H1 (cell line): Measurements from ENCODE around the gene CPTP. TPM values are rescaled to one million over a fixed set of nuclear protein-coding genes. Genes with fewer than 3 reads are reported as not detected.

Source experiments
- CTCF ChIA-PET: fragments of 300-600 bp; sonication (Branson Sonifier 250); formaldehyde crosslinking; loops from one replicate; lab custom pipeline; 2021; ENCODE audit not compliant: partially characterized antibody; lab: Charles Lee
- POLR2A ChIA-PET: fragments of 300-600 bp; sonication (Branson Sonifier 250); formaldehyde crosslinking; loops from one replicate; lab custom pipeline; 2021; ENCODE audit warnings: inconsistent platforms; ENCODE audit not compliant: partially characterized antibody; lab: Charles Lee
- DNase-seq, 2 experiments: peaks; one replicate each; pipeline versions ENCODE4 v3.0.0 to v3.0.0-alpha.2; 2010 to 2022; ENCODE audit warnings: low spot score in 2 of 2, low read depth in 1 of 2, mixed read lengths in 1 of 2
- FAIRE-seq: peaks from 2 replicates; lab custom pipeline; 2011; peaks lifted over from hg19 to GRCh38; lab: Jason Lieb, UNC
- H2AFZ ChIP-seq: 2 replicates; pipeline ENCODE4 v1.8.1; 2012; ENCODE audit warnings: low read length, inconsistent platforms
- H2AK5ac ChIP-seq: 2 replicates; pipeline ENCODE4 v1.6.1; 2013; ENCODE audit warnings: low read depth, low read length
- H2BK120ac ChIP-seq: replicated peaks from 2 replicates; pipeline ENCODE3; 2013; ENCODE audit warnings: low read depth, low read length, inconsistent platforms
- H2BK12ac ChIP-seq: 2 replicates; pipeline ENCODE4 v1.6.1; 2013; ENCODE audit warnings: low read depth, low read length
- H2BK15ac ChIP-seq: 2 replicates; pipeline ENCODE4 v1.6.1; 2013; ENCODE audit warnings: low read length
- H2BK20ac ChIP-seq: 2 replicates; pipeline ENCODE4 v1.6.1; 2013; ENCODE audit warnings: low read length
- H2BK5ac ChIP-seq: 2 replicates; pipeline ENCODE4 v1.6.1; 2013; ENCODE audit warnings: low read depth, low read length
- H3K14ac ChIP-seq: 2 replicates; pipeline ENCODE4 v1.6.1; 2013; ENCODE audit warnings: inconsistent platforms; ENCODE audit not compliant: insufficient read length
- H3K18ac ChIP-seq: 2 replicates; pipeline ENCODE4 v1.6.1; 2013; ENCODE audit warnings: low read length; ENCODE audit errors: extremely low read depth
- H3K23ac ChIP-seq: 2 replicates; pipeline ENCODE4 v1.6.1; 2013; ENCODE audit warnings: inconsistent platforms; ENCODE audit not compliant: insufficient read length
- H3K23me2 ChIP-seq: 2 replicates; pipeline ENCODE4 v1.6.1; 2013; ENCODE audit warnings: low read depth, low read length
- H3K27ac ChIP-seq: 2 replicates; pipeline ENCODE4 v1.6.1; 2011; ENCODE audit warnings: low read depth, low read length, inconsistent platforms
- H3K27me3 ChIP-seq, 4 experiments: replicated peaks in 1 of 4; 1 replicate in 1 of 4; 2 replicates in 3 of 4; pipeline versions ENCODE4 v1.6.1 to v1.8.1; 2011 to 2013; ENCODE audit warnings: low read length in 3 of 4, mild to moderate bottlenecking in 3 of 4, inconsistent platforms in 2 of 4, mixed read lengths in 2 of 4, moderate library complexity in 1 of 4; ENCODE audit not compliant: control insufficient read depth in 3 of 4, insufficient read depth in 3 of 4; ENCODE audit errors: extremely low read depth in 1 of 4
- H3K36me3 ChIP-seq, 4 experiments: 2 replicates each; pipeline versions ENCODE4 v1.6.1 to v1.8.1; 2011 to 2013; ENCODE audit warnings: mild to moderate bottlenecking in 4 of 4, low read length in 3 of 4, moderate library complexity in 2 of 4, control low read depth in 1 of 4, inconsistent platforms in 1 of 4; ENCODE audit not compliant: insufficient read depth in 4 of 4, control insufficient read depth in 2 of 4
- H3K4ac ChIP-seq: replicated peaks from 2 replicates; pipeline ENCODE3; 2013; ENCODE audit warnings: low read length, low read depth, mixed read lengths, inconsistent platforms; ENCODE audit not compliant: insufficient read length
- H3K4me1 ChIP-seq, 4 experiments: replicated peaks in 1 of 4; 1 replicate in 1 of 4; 2 replicates in 3 of 4; pipeline versions ENCODE4 v1.6.1 to v1.8.1; 2011 to 2013; ENCODE audit warnings: low read length in 3 of 4, inconsistent platforms in 2 of 4, mixed read lengths in 1 of 4; ENCODE audit not compliant: insufficient read depth in 4 of 4, control insufficient read depth in 3 of 4
- H3K4me2 ChIP-seq, 2 experiments: 2 replicates each; pipeline versions ENCODE4 v1.6.1 to v1.8.1; 2011 to 2013; ENCODE audit warnings: low read depth in 2 of 2, low read length in 2 of 2, control low read depth in 1 of 2, inconsistent platforms in 1 of 2, mild to moderate bottlenecking in 1 of 2; ENCODE audit not compliant: insufficient read depth in 1 of 2
- H3K4me3 ChIP-seq, 4 experiments: fragments of 200-600, 300-600 bp in 1 of 4; sonication (generic), shearing (Covaris generic), sonication (Bioruptor Twin) in 1 of 4; 2 replicates each; pipeline versions ENCODE4 v1.5.1 to v1.8.1; 2011 to 2016; ENCODE audit warnings: low read length in 4 of 4, low read depth in 3 of 4, control low read depth in 2 of 4, inconsistent platforms in 2 of 4, mild to moderate bottlenecking in 2 of 4, mixed read lengths in 1 of 4, moderate library complexity in 1 of 4; ENCODE audit not compliant: insufficient read depth in 2 of 4; ENCODE audit errors: extremely low read depth in 1 of 4
- H3K56ac ChIP-seq: replicated peaks from 2 replicates; pipeline ENCODE3; 2013; ENCODE audit warnings: low read depth, mild to moderate bottlenecking, mixed read lengths, low read length, inconsistent platforms; ENCODE audit not compliant: insufficient read length
- H3K79me1 ChIP-seq: 2 replicates; pipeline ENCODE4 v1.6.1; 2013; ENCODE audit warnings: low read depth, low read length, control low read depth
- H3K79me2 ChIP-seq, 2 experiments: 2 replicates each; pipeline versions ENCODE4 v1.6.1 to v1.8.1; 2012 to 2013; ENCODE audit warnings: low read length in 2 of 2, mild to moderate bottlenecking in 2 of 2, inconsistent platforms in 1 of 2; ENCODE audit not compliant: insufficient read depth in 2 of 2, control insufficient read depth in 1 of 2
- H3K9ac ChIP-seq, 4 experiments: replicated peaks in 1 of 4; 1 replicate in 1 of 4; 2 replicates in 3 of 4; pipeline versions ENCODE4 v1.6.1 to v1.8.1; 2011 to 2013; ENCODE audit warnings: low read depth in 3 of 4, low read length in 3 of 4, control low read depth in 2 of 4, mild to moderate bottlenecking in 2 of 4, moderate library complexity in 2 of 4, inconsistent platforms in 1 of 4; ENCODE audit errors: extremely low read depth in 1 of 4
- H3K9me3 ChIP-seq, 2 experiments: 2 replicates each; pipeline versions ENCODE4 v1.6.1 to v1.8.1; 2012 to 2013; ENCODE audit warnings: mild to moderate bottlenecking in 2 of 2, moderate library complexity in 2 of 2, control low read depth in 1 of 2, inconsistent platforms in 1 of 2, low read depth in 1 of 2, low read length in 1 of 2, mixed read lengths in 1 of 2; ENCODE audit not compliant: insufficient read depth in 2 of 2
- H4K20me1 ChIP-seq, 2 experiments: replicated peaks in 1 of 2; 2 replicates each; pipeline versions ENCODE3 to v1.8.1; 2011 to 2013; ENCODE audit warnings: inconsistent platforms in 2 of 2, low read length in 2 of 2, mild to moderate bottlenecking in 1 of 2; ENCODE audit not compliant: insufficient read depth in 2 of 2, control insufficient read depth in 1 of 2
- H4K5ac ChIP-seq: 2 replicates; pipeline ENCODE4 v1.6.1; 2013; ENCODE audit warnings: low read length, low read depth, mixed read lengths, inconsistent platforms; ENCODE audit not compliant: insufficient read length
- H4K8ac ChIP-seq: 2 replicates; pipeline ENCODE4 v1.8.0; 2013; ENCODE audit warnings: mild to moderate bottlenecking, moderate library complexity, low read length, inconsistent platforms; ENCODE audit not compliant: insufficient read depth; ENCODE audit errors: extremely low read depth
- H4K91ac ChIP-seq: replicated peaks from 2 replicates; pipeline ENCODE3; 2013; ENCODE audit warnings: low read length, mixed read lengths, inconsistent platforms; ENCODE audit not compliant: insufficient read length
- CBX5 ChIP-seq: fragments of 300-800, 300-1000 bp; sonication (generic); IDR thresholded peaks from 2 replicates; pipeline ENCODE4 v1.7.1; 2016; ENCODE audit warnings: antibody characterized with exemption, low read length, low read depth
- CEBPB ChIP-seq: IDR thresholded peaks from 2 replicates; pipeline ENCODE4 v1.6.1; 2012; ENCODE audit warnings: low read depth, low read length
- EGR1 ChIP-seq: IDR thresholded peaks from 2 replicates; pipeline ENCODE4 v1.6.1; 2011; ENCODE audit warnings: low read depth, low read length, borderline replicate concordance
- EZH2 ChIP-seq: fragments of 200-600 bp; sonication (generic); IDR thresholded peaks from 2 replicates; pipeline ENCODE4 v1.7.1; 2012; ENCODE audit warnings: low read depth, mild to moderate bottlenecking, moderate library complexity, low read length, inconsistent platforms; ENCODE audit not compliant: severe bottlenecking
- FOSL1 ChIP-seq: IDR thresholded peaks from 2 replicates; pipeline ENCODE4 v1.6.1; 2011; ENCODE audit warnings: mild to moderate bottlenecking, low read depth, low read length, moderate library complexity; ENCODE audit not compliant: insufficient read depth
- JUND ChIP-seq: IDR thresholded peaks from 2 replicates; pipeline ENCODE4 v1.6.1; 2011; ENCODE audit warnings: mild to moderate bottlenecking, improper control_type of control experiment, low read length
- KDM4A ChIP-seq: IDR thresholded peaks from one replicate; pipeline ENCODE4 v1.7.1; 2012; ENCODE audit warnings: low read depth, mild to moderate bottlenecking, moderate library complexity, low read length, inconsistent platforms; ENCODE audit not compliant: severe bottlenecking
- KDM5A ChIP-seq: fragments of 200-600 bp; IDR thresholded peaks from 2 replicates; pipeline ENCODE4 v1.7.1; 2012; ENCODE audit warnings: mild to moderate bottlenecking, low read length, inconsistent platforms, mixed read lengths
- MAFK ChIP-seq: IDR thresholded peaks from 2 replicates; pipeline ENCODE4 v1.6.1; 2012; ENCODE audit warnings: low read depth, mild to moderate bottlenecking, improper control_type of control experiment, low read length
- PHF8 ChIP-seq: fragments of 200-600 bp; sonication (generic); conservative IDR thresholded peaks from 2 replicates; pipeline ENCODE4 v1.7.1; 2012; ENCODE audit warnings: low read depth, mild to moderate bottlenecking, inconsistent platforms, low read length, moderate library complexity
- RNF2 ChIP-seq: fragments of 200-900, 300-1000 bp; sonication (generic); IDR thresholded peaks from 2 replicates; pipeline ENCODE4 v1.7.1; 2016; ENCODE audit warnings: borderline replicate concordance, low read depth, mild to moderate bottlenecking, antibody characterized with exemption, low read length; ENCODE audit not compliant: poor library complexity, severe bottlenecking; ENCODE audit errors: missing control alignments
- SP4 ChIP-seq: IDR thresholded peaks from 2 replicates; pipeline ENCODE4 v1.6.1; 2012; ENCODE audit warnings: low read length, inconsistent platforms
- YY1 ChIP-seq: IDR thresholded peaks from 2 replicates; pipeline ENCODE4 v1.6.1; 2011; ENCODE audit warnings: low read depth, mild to moderate bottlenecking, low read length
- WGBS, 2 experiments: shearing (Covaris generic) in 1 of 2; methylation state at CpG; one replicate each; pipeline versions ENCODE4 v1.1.6 to v1.1.7; 2013 to 2015; ENCODE audit warnings: low lambda C conversion rate in 2 of 2, mixed read lengths in 2 of 2, inconsistent platforms in 1 of 2, low coverage in 1 of 2, missing lambda C conversion rate in 1 of 2; ENCODE audit not compliant: insufficient replicate concordance in 2 of 2, insufficient coverage in 1 of 2, insufficient read length in 1 of 2; ENCODE audit errors: extremely low coverage in 1 of 2, missing lambda C conversion rate in 1 of 2; 5-methylcytosine and 5-hydroxymethylcytosine counted together
- polyA plus RNA-seq, 7 experiments: library from polyadenylated mRNA; depleted of rRNA in 3 of 7; stranded (reverse) in 5 of 7; unstranded in 2 of 7; fragments of >200 nt in 5 of 7; fragments of 200-250 nt in 2 of 7; gene quantifications; 1 replicate in 5 of 7; 2 replicates in 1 of 7; 4 replicates in 1 of 7; pipeline versions ENCODE4 v1.2.1 to v1.2.3, GENCODE V29; 2011 to 2013; ENCODE audit warnings: missing spikeins in 2 of 7, mixed read lengths in 2 of 7
- total RNA-seq: library from RNA; stranded (reverse); fragmentation: NEBNext Ultra II Directional; extraction: Animal tissue kit (Norgen Biotek cat#: 25700); gene quantifications from 2 replicates; pipeline ENCODE4 v1.2.1, GENCODE V29; 2021

Gene CPTP
- total and polyA plus RNA-seq, 2 of the 8 experiments (the other 6 are each of a cell fraction or from before 2014, with no cell fraction given): 8.1 to 10.6 TPM

DNA sequence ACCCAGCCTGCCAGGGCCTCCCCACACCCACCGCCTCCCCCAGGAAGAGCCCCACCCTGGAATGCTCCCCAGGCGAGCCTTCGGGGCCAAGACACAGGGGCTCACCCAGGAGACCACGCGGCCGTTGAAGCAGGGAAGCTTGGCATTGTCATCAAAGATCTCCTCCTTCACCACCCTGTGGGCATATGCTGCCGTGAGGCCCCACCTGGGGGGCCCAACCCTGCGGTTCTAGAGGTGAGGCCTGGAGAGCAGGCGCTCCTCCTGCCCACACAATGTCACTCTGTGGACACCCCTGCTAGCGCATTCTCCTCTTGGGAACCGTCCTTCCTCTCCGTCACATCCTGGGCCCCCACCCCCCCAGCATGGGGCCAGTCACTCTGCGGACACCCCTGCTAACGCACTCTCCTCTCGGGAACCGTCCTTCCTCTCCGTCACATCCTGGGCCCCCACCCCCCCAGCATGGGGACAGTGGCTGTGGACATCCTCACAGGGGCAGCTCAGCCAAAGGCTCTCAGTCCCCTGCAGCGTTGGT, 18.0 kb downstream of the CPTP start:
- DNase-seq (no peak), FAIRE-seq (no peak)
- Histone ChIP-seq H2BK5ac (no peak overlapping the region), H3K9ac (no peak overlapping the region), H3K4ac (no peak overlapping the region), H3K9me3 (peaks cover 0 to 5% of the 10 kb centered on the region in 2 experiments; a peak in 1 of 4 replicates), H3K18ac (no peak overlapping the region), H3K79me2 (peaks cover 0 to 23% of the 10 kb centered on the region in 2 experiments; a peak in 3 of 4 replicates), H2BK12ac (no peak overlapping the region), H2AK5ac (no peak overlapping the region), H2BK120ac (no peak overlapping the region), H2AFZ (no peak overlapping the region), H3K27me3 (no peaks in the 10 kb centered on the region; a peak in 1 of 7 replicates), H3K36me3 (peaks cover 2 to 35% (median 15%) of the 10 kb centered on the region in 4 experiments; a peak in 7 of 8 replicates), H2BK15ac (no peak overlapping the region), H3K4me3 (no peak overlapping the region), H3K4me2 (no peak overlapping the region), H3K23ac (no peak overlapping the region), H3K4me1 (peaks cover 0 to 7% (median 4%) of the 10 kb centered on the region in 4 experiments; a peak in 3 of 7 replicates), H3K56ac (no peak overlapping the region), H3K23me2 (peaks cover 1% of the 10 kb centered on the region; the same call in 1 of the 2 replicates), H4K8ac (no peak overlapping the region), H3K27ac (no peak overlapping the region), H3K79me1 (peaks cover 27% of the 10 kb centered on the region), H4K20me1 (peaks cover 20 to 46% of the 10 kb centered on the region in 2 experiments), H3K14ac (no peak overlapping the region), H4K5ac (no peak overlapping the region), H4K91ac (no peak overlapping the region), H2BK20ac (no peak overlapping the region)
- TF ChIP-seq MAFK (no peak), FOSL1 (no peak), KDM5A (no peak), EGR1 (no peak), CEBPB (no peak), JUND (no peak), PHF8 (no peak), EZH2 (no peak), CBX5 (no peak), YY1 (no peak), KDM4A (no peak), SP4 (no peak), RNF2 (no peak)
- ChIA-PET POLR2A (interaction anchor here (1.0 to 1.3 kb wide), 5 partner anchors 11 to 57 kb away, joined by 3 to 7 read pairs (median 4); partner anchors contain the start of gene CCNL2), CTCF (interaction anchor here (0.6 to 4.4 kb wide), 10 partner anchors 9 to 232 kb away, joined by 3 to 34 read pairs (median 4); partner anchors contain the start of gene AURKAIP1)
- 94% methylated on average over 8 of the region's 18 CpGs; no CpG with 5 or more reads in 1 of the 2 experiments for WGBS, 2 experiments
